K562 (cell line): ENCODE measurements around the gene CTIF. TPM values are rescaled to one million over a fixed set of nuclear protein-coding genes. Genes with fewer than 3 reads are reported as not detected.

Experiments used
- ATAC-seq: fragments of 200-7000 bp; cut with Tn5 transposase; 3 replicates; pipeline ENCODE4 v1.9.1; 2020; ENCODE audit warnings: moderate library complexity
- BruUV-seq: library from RNA; stranded (reverse); fragments of 400-500 nt; replicated peaks from 2 replicates; lab custom pipeline; 2021; lab: Mats Ljungman, UMichigan
- CTCF ChIA-PET: fragments of 300-600 bp; formaldehyde crosslinking; extraction: SDS; loops from one replicate; lab custom pipeline; 2021; ENCODE audit warnings: low intra/inter-chr PET ratio; lab: Yijun Ruan, JAX
- POLR2A ChIA-PET: fragments of 300-600, 350-650 bp; sonication (Branson Sonifier 250); formaldehyde crosslinking; extraction: SDS; loops from one replicate; lab custom pipeline; 2021; ENCODE audit warnings: antibody characterized with exemption, inconsistent platforms; lab: Yijun Ruan, JAX
- DNase-seq, 4 experiments: peaks; one replicate each; pipeline versions ENCODE4 v3.0.0 to v3.0.0-alpha.2; 2011 to 2018; ENCODE audit warnings: low spot score in 3 of 4, mixed read lengths in 3 of 4; ENCODE audit errors: extremely low read depth in 1 of 4
- FAIRE-seq: peaks from 2 replicates; lab custom pipeline; 2011; peaks lifted over from hg19 to GRCh38; lab: Jason Lieb, UNC
- H2AFZ ChIP-seq: 2 replicates; pipeline ENCODE4 v1.6.0; 2011; ENCODE audit warnings: low read depth, low read length, control low read depth, inconsistent platforms
- H3K27ac ChIP-seq: fragments of 200-600 bp; 3 replicates; pipeline ENCODE4 v1.8.0; 2011; ENCODE audit warnings: low read depth, mild to moderate bottlenecking, control low read depth, inconsistent platforms, low read length, moderate library complexity, mixed read lengths; ENCODE audit errors: extremely low read depth
- H3K27me3 ChIP-seq, 2 experiments: fragments of 300-600 bp in 1 of 2; 2 replicates in 1 of 2; 3 replicates in 1 of 2; pipeline versions ENCODE4 v1.6.0 to v1.8.0; 2011; ENCODE audit warnings: inconsistent platforms in 2 of 2, low read length in 2 of 2, mild to moderate bottlenecking in 1 of 2, mixed read lengths in 1 of 2, moderate library complexity in 1 of 2; ENCODE audit not compliant: control insufficient read depth in 2 of 2, insufficient read depth in 2 of 2
- H3K36me3 ChIP-seq: fragments of 300-600 bp; 3 replicates; pipeline ENCODE4 v1.8.0; 2011; ENCODE audit warnings: mild to moderate bottlenecking, low read length, inconsistent platforms; ENCODE audit not compliant: control insufficient read depth, insufficient read depth
- H3K4me1 ChIP-seq, 2 experiments: fragments of 200-600 bp in 1 of 2; replicated peaks in 1 of 2; 2 replicates in 1 of 2; 3 replicates in 1 of 2; pipeline versions ENCODE4 v1.5.1 to v1.8.0; 2011; ENCODE audit warnings: inconsistent platforms in 2 of 2, low read length in 2 of 2, mild to moderate bottlenecking in 1 of 2, mixed read lengths in 1 of 2, moderate library complexity in 1 of 2; ENCODE audit not compliant: control insufficient read depth in 2 of 2, insufficient read depth in 2 of 2
- H3K4me2 ChIP-seq: 2 replicates; pipeline ENCODE4 v1.6.1; 2011; ENCODE audit warnings: low read length, control low read depth, inconsistent platforms, mixed read lengths; ENCODE audit not compliant: insufficient read depth
- H3K4me3 ChIP-seq: fragments of 200-600 bp; sonication (generic), shearing (Covaris generic); 2 replicates; pipeline ENCODE4 v1.5.1; 2016; ENCODE audit warnings: control low read depth, inconsistent platforms
- H3K79me2 ChIP-seq: fragments of 200-600 bp; 3 replicates; pipeline ENCODE4 v1.8.0; 2011; ENCODE audit warnings: low read length, inconsistent platforms; ENCODE audit not compliant: control insufficient read depth, insufficient read depth
- H3K9ac ChIP-seq, 2 experiments: 2 replicates each; pipeline versions ENCODE4 v1.6.0 to v1.6.1; 2011; ENCODE audit warnings: low read depth in 2 of 2, low read length in 2 of 2, control low read depth in 1 of 2, inconsistent platforms in 1 of 2, mild to moderate bottlenecking in 1 of 2, mixed read lengths in 1 of 2; ENCODE audit not compliant: insufficient read depth in 1 of 2
- H3K9me1 ChIP-seq: one replicate; pipeline ENCODE4 v1.6.0; 2011; ENCODE audit warnings: inconsistent platforms, mild to moderate bottlenecking, low read length, moderate library complexity; ENCODE audit not compliant: control insufficient read depth, insufficient read depth
- H3K9me3 ChIP-seq: replicated peaks from 2 replicates; pipeline ENCODE4 v1.5.1; 2011; ENCODE audit warnings: low read depth, low read length, inconsistent platforms; ENCODE audit not compliant: control insufficient read depth, insufficient read depth
- H4K20me1 ChIP-seq: replicated peaks from 2 replicates; pipeline ENCODE4 v1.6.1; 2011; ENCODE audit warnings: low read length, inconsistent platforms, mixed read lengths; ENCODE audit not compliant: control insufficient read depth, insufficient read depth
- HDAC6 ChIP-seq: IDR thresholded peaks from 2 replicates; pipeline ENCODE4 v1.6.1; 2012; ENCODE audit warnings: low read depth, mild to moderate bottlenecking, control low read depth, inconsistent platforms, low read length, moderate library complexity
- LARP7 ChIP-seq: fragments of 450-650 bp; IDR thresholded peaks from 2 replicates; pipeline ENCODE4 v1.6.1; 2016
- NFRKB ChIP-seq: fragments of 450-650 bp; IDR thresholded peaks from 2 replicates; pipeline ENCODE4 v1.6.1; 2016; ENCODE audit warnings: low read depth
- PTTG1 ChIP-seq: fragments of 450-650 bp; IDR thresholded peaks from 2 replicates; pipeline ENCODE4 v1.6.1; 2016; ENCODE audit warnings: low read depth, mild to moderate bottlenecking, missing genetic modification characterization, missing compliant biosample characterization
- SIX5 ChIP-seq, 2 experiments: IDR thresholded peaks; 2 replicates each; pipeline ENCODE4 v1.6.1; 2011; ENCODE audit warnings: low read length in 2 of 2, borderline replicate concordance in 1 of 2, low read depth in 1 of 2, mild to moderate bottlenecking in 1 of 2, moderate library complexity in 1 of 2; ENCODE audit not compliant: insufficient read depth in 1 of 2
- ZEB2 ChIP-seq: fragments of 450-650 bp; IDR thresholded peaks from 2 replicates; pipeline ENCODE4 v1.6.1; 2016
- WGBS: fragments of 100-300 bp; shearing (Covaris generic); methylation state at CpG from one replicate; pipeline ENCODE4 v1.1.6; 2016; ENCODE audit warnings: low coverage, mixed read lengths; ENCODE audit not compliant: insufficient coverage; ENCODE audit errors: missing lambda C conversion rate; 5-methylcytosine and 5-hydroxymethylcytosine counted together
- in situ Hi-C: fragments of 300-500 bp; cut with MboI; formaldehyde crosslinking; loops from 4 replicates; pipeline ENCODE4 v1.15.0; 2018; ENCODE audit warnings: inconsistent platforms, mixed read lengths
- intact Hi-C: fragments of 100-400 bp; cut with micrococcal nuclease; formaldehyde crosslinking; loops from 2 replicates; pipeline ENCODE4 v1.14.2; 2022
- polyA plus RNA-seq, 8 experiments: library from polyadenylated mRNA; depleted of rRNA in 4 of 8; stranded (reverse) in 5 of 8; unstranded in 3 of 8; fragments of >200 nt; fragmentation: Nextera tagmentation in 2 of 8; fragmentation: Illumina TruSeq in 1 of 8; extraction: Ambion mirVana in 2 of 8; extraction: Trizol in 1 of 8; gene quantifications; 2 replicates each; pipeline versions ENCODE4 v1.2.1 to v1.2.3, GENCODE V29; 2011 to 2014; ENCODE audit warnings: inconsistent platforms in 1 of 8, missing spikeins in 1 of 8
- total RNA-seq, 7 experiments: library from RNA; depleted of rRNA in 6 of 7; stranded (reverse); fragments of >200 nt in 6 of 7; fragmentation: Illumina TruSeq in 2 of 7; extraction: Trizol in 2 of 7; gene quantifications; 2 replicates each; pipeline versions ENCODE4 v1.2.1 to v1.2.3, GENCODE V29; 2011 to 2021; ENCODE audit warnings: low replicate concordance in 1 of 7

Gene CTIF
- total and polyA plus RNA-seq, 9 of the 15 experiments (the other 6 are each of a cell fraction or from before 2014, with no cell fraction given) = 0.17 to 11.5 (median 2.2) TPM

GRCh38 chr18:48817021-48817461, 278.2 kb downstream of the CTIF start:
- in situ Hi-C loops = no loop called here
- H3K36me3 ChIP-seq = no peaks in the 10 kb centered on the region
- BruUV-seq = no TSS peak
- H3K4me2 ChIP-seq = no peak overlapping the region
- no peaks in the 10 kb centered on the region for H3K9me3 ChIP-seq
- FAIRE-seq = no peak
- 94% methylated on average over 17 of the region's 17 CpGs for WGBS
- no peak overlapping the region for H3K9ac ChIP-seq
- H3K27ac ChIP-seq = no peak overlapping the region
- no peaks in the 10 kb centered on the region for H3K79me2 ChIP-seq
- no peaks in the 10 kb centered on the region for H4K20me1 ChIP-seq
- intact Hi-C loops = no loop called here
- H3K4me1 ChIP-seq = peaks cover 12 to 22% of the 10 kb centered on the region in 2 experiments; a peak in 4 of 5 replicates
- no peak for ATAC-seq
- TF ChIP-seq ZEB2 (no peak), SIX5 (IDR thresholded peaks at IDR 0.05; ENCODE audit: borderline replicate concordance in 1 of 2, insufficient read depth in 1 of 2, low read depth in 1 of 2, low read length in 2 of 2) (no peak), PTTG1 (tag) (no peak), HDAC6 (no peak), NFRKB (no peak), LARP7 (no peak)
- no peaks in the 10 kb centered on the region for H3K27me3 ChIP-seq
- ChIA-PET POLR2A (interaction anchor here (1.0 kb wide), 1 partner anchor 20 kb away, joined by 3 read pairs; no protein-coding TSS in a partner anchor), CTCF (no interaction called here)
- no peaks in the 10 kb centered on the region for H3K9me1 ChIP-seq
- H2AFZ ChIP-seq = no peak overlapping the region
- DNase-seq = no peak
- no peak overlapping the region for H3K4me3 ChIP-seq
